B cell (primary cell): ENCODE measurements around the gene RGP1. TPM values are rescaled to one million over a fixed set of nuclear protein-coding genes. Genes with fewer than 3 reads are reported as not detected.

Source experiments
- ATAC-seq: fragments of 200-7000 bp; cut with Tn5 transposase; one replicate; pipeline ENCODE4 v1.10.0; 2021; ENCODE audit warnings: low read depth, mild to moderate bottlenecking, moderate number of reproducible peaks, moderate library complexity
- CTCF ChIA-PET: fragments of 350-600 bp; sonication (Branson Sonifier 250); formaldehyde crosslinking; loops from one replicate; lab custom pipeline; 2021; ENCODE audit warnings: antibody characterized with exemption, inconsistent platforms; lab: Charles Lee
- POLR2A ChIA-PET: fragments of 350-600 bp; sonication (Branson Sonifier 250); formaldehyde crosslinking; loops from one replicate; lab custom pipeline; 2021; ENCODE audit warnings: antibody characterized with exemption; lab: Charles Lee
- DNase-seq: peaks from one replicate; pipeline ENCODE4 v3.0.0; 2013
- H2AFZ ChIP-seq: 2 replicates; pipeline ENCODE4 v1.6.1; 2012; ENCODE audit warnings: mild to moderate bottlenecking, low read depth, low read length; ENCODE audit not compliant: insufficient read depth, poor library complexity, severe bottlenecking
- H3K27ac ChIP-seq, 2 donors: 1 replicate in 1 of 2; 2 replicates in 1 of 2; pipeline ENCODE4 v1.5.1; 2012 to 2013; ENCODE audit warnings: low read length in 2 of 2, mild to moderate bottlenecking in 2 of 2, moderate library complexity in 1 of 2
- H3K27me3 ChIP-seq, 4 experiments: fragments of 200-600 bp in 1 of 4; sonication (generic) in 1 of 4; replicated peaks in 1 of 4; 1 replicate in 2 of 4; 2 replicates in 2 of 4; pipeline versions ENCODE4 v1.6.1 to v1.7.0; 2013 to 2016; ENCODE audit warnings: low read length in 3 of 4, mild to moderate bottlenecking in 2 of 4, mixed read lengths in 1 of 4, moderate library complexity in 1 of 4; ENCODE audit not compliant: insufficient read depth in 4 of 4, control insufficient read depth in 3 of 4; ENCODE audit errors: control extremely low read depth in 1 of 4
- H3K36me3 ChIP-seq, 2 experiments: replicated peaks in 1 of 2; 1 replicate in 1 of 2; 2 replicates in 1 of 2; pipeline versions ENCODE4 v1.6.1 to v1.7.1; 2013; ENCODE audit warnings: low read length in 1 of 2; ENCODE audit not compliant: insufficient read depth in 2 of 2, control insufficient read depth in 1 of 2; ENCODE audit errors: control extremely low read depth in 1 of 2, extremely low read depth in 1 of 2
- H3K4me1 ChIP-seq, 2 donors: fragments of 200-600 bp in 1 of 2; sonication (generic) in 1 of 2; 1 replicate in 1 of 2; 2 replicates in 1 of 2; pipeline versions ENCODE4 v1.5.1 to v1.6.1; 2013 to 2017; ENCODE audit warnings: low read length in 2 of 2; ENCODE audit not compliant: control insufficient read depth in 2 of 2, insufficient read depth in 2 of 2
- H3K4me2 ChIP-seq: replicated peaks from 2 replicates; pipeline ENCODE3; 2012; ENCODE audit warnings: mild to moderate bottlenecking, low read depth, low read length; ENCODE audit not compliant: poor library complexity, severe bottlenecking
- H3K4me3 ChIP-seq, 5 experiments: fragments of 200-600 bp in 1 of 5; sonication (generic) in 1 of 5; 1 replicate in 3 of 5; 2 replicates in 2 of 5; pipeline versions ENCODE4 v1.5.1 to v1.7.0; 2011 to 2016; ENCODE audit warnings: low read length in 4 of 5, mild to moderate bottlenecking in 4 of 5, low read depth in 2 of 5, control low read depth in 1 of 5, moderate library complexity in 1 of 5; ENCODE audit not compliant: insufficient read depth in 1 of 5; ENCODE audit errors: control extremely low read depth in 1 of 5, extremely low read depth in 1 of 5
- H3K79me2 ChIP-seq: fragments of 200-600 bp; sonication (generic); one replicate; pipeline ENCODE4 v1.6.0; 2016; ENCODE audit warnings: low read length; ENCODE audit not compliant: control insufficient read depth, insufficient read depth
- H3K9ac ChIP-seq: fragments of 200-600 bp; sonication (generic); 2 replicates; pipeline ENCODE4 v1.6.1; 2017; ENCODE audit warnings: mild to moderate bottlenecking, low read length, moderate library complexity
- H3K9me3 ChIP-seq, 3 donors: one replicate each; pipeline versions ENCODE4 v1.6.1 to v1.7.1; 2013; ENCODE audit warnings: low read length in 2 of 3; ENCODE audit not compliant: control insufficient read depth in 2 of 3, insufficient read depth in 1 of 3; ENCODE audit errors: control extremely low read depth in 1 of 3
- H4K20me1 ChIP-seq: 2 replicates; pipeline ENCODE4 v1.6.0; 2012; ENCODE audit warnings: mild to moderate bottlenecking, low read length; ENCODE audit not compliant: insufficient read depth, control insufficient read depth, poor library complexity, severe bottlenecking
- H3K27ac Mint-ChIP-seq: one replicate; pipeline ENCODE4 v1.8.0; 2021; ENCODE audit warnings: mixed read lengths
- H3K27me3 Mint-ChIP-seq: one replicate; pipeline ENCODE4 v1.8.0; 2021; ENCODE audit warnings: mixed read lengths
- H3K4me1 Mint-ChIP-seq: one replicate; pipeline ENCODE4 v1.8.0; 2021; ENCODE audit warnings: mixed read lengths
- H3K4me3 Mint-ChIP-seq: one replicate; pipeline ENCODE4 v1.8.0; 2021; ENCODE audit warnings: mixed read lengths
- H3K9me3 Mint-ChIP-seq: one replicate; pipeline ENCODE4 v1.8.0; 2022; ENCODE audit warnings: mixed read lengths; ENCODE audit not compliant: insufficient read depth
- CTCF ChIP-seq: fragments of 200-600 bp; IDR thresholded peaks from one replicate; pipeline ENCODE4 v1.8.0; 2022; ENCODE audit warnings: antibody characterized with exemption, mild to moderate bottlenecking
- EZH2 ChIP-seq: IDR thresholded peaks from 2 replicates; pipeline ENCODE4 v1.6.1; 2012; ENCODE audit warnings: borderline replicate concordance, low read depth, mild to moderate bottlenecking, moderate library complexity, low read length; ENCODE audit not compliant: insufficient read depth, poor library complexity, severe bottlenecking
- WGBS: methylation state at CpG from one replicate; pipeline ENCODE4 v1.1.5; 2013; ENCODE audit warnings: missing lambda C conversion rate; ENCODE audit not compliant: insufficient coverage; 5-methylcytosine and 5-hydroxymethylcytosine counted together
- intact Hi-C: fragments of 100-400 bp; cut with micrococcal nuclease; formaldehyde crosslinking; loops from one replicate; pipeline ENCODE4 v1.10.0; 2022
- polyA plus RNA-seq: library from polyadenylated mRNA; depleted of rRNA; stranded (reverse); fragments of >200 nt; gene quantifications from 2 replicates; pipeline ENCODE4 v1.2.3, GENCODE V29; 2012
- total RNA-seq, 2 donors: library from RNA; stranded (reverse); fragments of 120-200 nt in 1 of 2; gene quantifications; 1 replicate in 1 of 2; 2 replicates in 1 of 2; pipeline versions ENCODE4 v1.2.3 to v1.2.4, GENCODE V29; 2013 to 2022

RGP1 gene
- total and polyA plus RNA-seq, 2 donors (not counting 1 experiment from before 2014, with no cell fraction given) = 17.6 to 42.3 TPM

GRCh38 chr9:35712762-35713400, 36.2 kb upstream of the RGP1 start:
- Mint-ChIP-seq H3K4me3 (no peak overlapping the region), H3K4me1 (peaks cover 3% of the 10 kb centered on the region), H3K27ac (no peak overlapping the region), H3K27me3 (no peaks in the 10 kb centered on the region), H3K9me3 (no peaks in the 10 kb centered on the region)
- WGBS = 96% methylated on average over 9 of the region's 11 CpGs
- Histone ChIP-seq H3K4me2 (no peak overlapping the region), H3K4me1 (peaks cover 0 to 1% of the 10 kb centered on the region in 2 donors), H3K27ac (no peak overlapping the region), H3K9me3 (no peaks in the 10 kb centered on the region), H3K79me2 (peaks cover 47% of the 10 kb centered on the region), H3K27me3 (no peaks in the 10 kb centered on the region), H2AFZ (no peak overlapping the region), H3K9ac (no peak overlapping the region), H4K20me1 (peaks cover 22% of the 10 kb centered on the region), H3K4me3 (no peak overlapping the region), H3K36me3 (peaks cover 8 to 91% of the 10 kb centered on the region in 2 experiments)
- no peak for TF ChIP-seq EZH2
- no peak for TF ChIP-seq CTCF
- DNase-seq (no peak), ATAC-seq (no peak)
- CTCF ChIA-PET = interaction anchor here (1.2 to 20.4 kb wide), 2 partner anchors 18 to 19 kb away, joined by 3 to 195 read pairs; partner anchors contain the start of genes TLN1 and TPM2
- intact Hi-C loops = no loop called here
- POLR2A ChIA-PET = no interaction called here

- intact Hi-C loops = no loop called here
- H3K36me3 ChIP-seq = peaks cover 8 to 91% of the 10 kb centered on the region in 2 experiments
- ChIA-PET CTCF (interaction anchor here (1.0 to 20.4 kb wide), 3 partner anchors 12 to 19 kb away, joined by 3 to 195 read pairs (median 4); partner anchors contain the start of genes CREB3, TLN1 and TPM2), POLR2A (interaction anchor here (1.2 kb wide), 1 partner anchor 53 kb away, joined by 3 read pairs; no protein-coding TSS in a partner anchor)
- no peak overlapping the region for H3K27ac ChIP-seq
- H3K4me2 ChIP-seq = no peak overlapping the region
- peaks cover 3 to 8% of the 10 kb centered on the region in 2 donors for H3K4me1 ChIP-seq
- no peaks in the 10 kb centered on the region for H3K9me3 ChIP-seq
- peaks cover 27% of the 10 kb centered on the region for H4K20me1 ChIP-seq
- no peak overlapping the region for H3K27ac Mint-ChIP-seq
- no peak overlapping the region for H3K9ac ChIP-seq
- no peaks in the 10 kb centered on the region for H3K27me3 Mint-ChIP-seq
- 100% methylated on average over 1 of the region's 3 CpGs for WGBS
- no peak overlapping the region for H3K4me3 ChIP-seq
- no peaks in the 10 kb centered on the region for H3K9me3 Mint-ChIP-seq
- no peak for DNase-seq
- H2AFZ ChIP-seq = no peak overlapping the region
- no peak for ATAC-seq
- no peak for TF ChIP-seq CTCF
- H3K4me3 Mint-ChIP-seq = no peak overlapping the region
- peaks cover 44% of the 10 kb centered on the region for H3K79me2 ChIP-seq
- H3K27me3 ChIP-seq = no peaks in the 10 kb centered on the region
- H3K4me1 Mint-ChIP-seq = peaks cover 9% of the 10 kb centered on the region
Measured at GRCh38 chr9:35713578-35713977, 35.5 kb upstream of the RGP1 start.
